ENCODE results near the gene FN3KRP.
A peak's percentile ranks its signal among the peaks of the same experiment; 100 is the strongest.

The FN3KRP gene

GRCh38 chr17:82718986-82719685 is 2.6 kb downstream of the FN3KRP start:
- H3K36me3 ChIP-seq (ENCODE audit: insufficient read depth, low read length), result peaks cover 23% of the 10 kb centered on the region
- H3K9me3 ChIP-seq (replicated peaks; ENCODE audit: low read length), result no peaks in the 10 kb centered on the region
- no peaks in the 10 kb centered on the region for H3K27me3 ChIP-seq (ENCODE audit: control insufficient read depth, insufficient read depth, low read length)

GRCh38 chr17:82720204-82720603 is 3.7 kb downstream of the FN3KRP start:
- H3K36me3 ChIP-seq (ENCODE audit: insufficient read depth, low read length), result peaks cover 23% of the 10 kb centered on the region
- H3K27me3 ChIP-seq (ENCODE audit: control insufficient read depth, insufficient read depth, low read length), result no peaks in the 10 kb centered on the region
- H3K9ac ChIP-seq (ENCODE audit: low read depth, low read length), result no peak overlapping the region
- H3K4me2 ChIP-seq (ENCODE audit: low read length), result no peak overlapping the region
- no peak overlapping the region for H3K4me3 ChIP-seq (ENCODE audit: low read length)
- H3K9me3 ChIP-seq (replicated peaks; ENCODE audit: low read length), result no peaks in the 10 kb centered on the region
- peaks cover 13% of the 10 kb centered on the region for H3K4me1 ChIP-seq (ENCODE audit: control insufficient read depth, insufficient read depth, low read length)

More at GRCh38 chr17:82718986-82719685, 2.6 kb downstream of the FN3KRP start:
- Histone ChIP-seq H3K4me1 (ENCODE audit: control insufficient read depth, insufficient read depth, low read length) (peaks cover 13% of the 10 kb centered on the region), H3K9ac (ENCODE audit: low read depth, low read length) (no peak overlapping the region), H3K4me2 (ENCODE audit: low read length) (no peak overlapping the region), H3K4me3 (ENCODE audit: low read length) (no peak overlapping the region)

GRCh38 chr17:82722341-82723013 is 6.0 kb downstream of the FN3KRP start:
- Histone ChIP-seq H3K4me2 (ENCODE audit: low read length) (no peak overlapping the region), H3K9me3 (replicated peaks; ENCODE audit: low read length) (no peaks in the 10 kb centered on the region), H3K9ac (ENCODE audit: low read depth, low read length) (no peak overlapping the region), H3K36me3 (ENCODE audit: insufficient read depth, low read length) (peaks cover 27% of the 10 kb centered on the region), H3K27me3 (ENCODE audit: control insufficient read depth, insufficient read depth, low read length) (no peaks in the 10 kb centered on the region), H3K4me1 (ENCODE audit: control insufficient read depth, insufficient read depth, low read length) (peaks cover 6% of the 10 kb centered on the region), H3K4me3 (ENCODE audit: low read length) (no peak overlapping the region)

- Histone ChIP-seq H3K4me1 (ENCODE audit: control insufficient read depth, insufficient read depth, low read length) (no peaks in the 10 kb centered on the region), H3K4me2 (ENCODE audit: low read length) (no peak overlapping the region), H3K9me3 (replicated peaks; ENCODE audit: low read length) (no peaks in the 10 kb centered on the region), H3K36me3 (ENCODE audit: insufficient read depth, low read length) (peaks cover 27% of the 10 kb centered on the region), H3K4me3 (ENCODE audit: low read length) (no peak overlapping the region), H3K27me3 (ENCODE audit: control insufficient read depth, insufficient read depth, low read length) (no peaks in the 10 kb centered on the region), H3K9ac (ENCODE audit: low read depth, low read length) (no peak overlapping the region)
Measured at GRCh38 chr17:82723169-82723807, 6.8 kb downstream of the FN3KRP start.

- no peaks in the 10 kb centered on the region for H3K9me3 ChIP-seq (replicated peaks; ENCODE audit: low read length)
- no peaks in the 10 kb centered on the region for H3K4me1 ChIP-seq (ENCODE audit: control insufficient read depth, insufficient read depth, low read length)
- no peak overlapping the region for H3K9ac ChIP-seq (ENCODE audit: low read depth, low read length)
- no peak overlapping the region for H3K4me2 ChIP-seq (ENCODE audit: low read length)
- H3K27me3 ChIP-seq (ENCODE audit: control insufficient read depth, insufficient read depth, low read length), result no peaks in the 10 kb centered on the region
- H3K36me3 ChIP-seq (ENCODE audit: insufficient read depth, low read length), result peaks cover 28% of the 10 kb centered on the region
- H3K4me3 ChIP-seq (ENCODE audit: low read length), result no peak overlapping the region
Measured at GRCh38 chr17:82726427-82726826, 9.9 kb downstream of the FN3KRP start.

GRCh38 chr17:82729479-82730260 is 13.2 kb downstream of the FN3KRP start:
- H3K4me2 ChIP-seq (ENCODE audit: low read length), result no peak overlapping the region
- no peaks in the 10 kb centered on the region for H3K27me3 ChIP-seq (ENCODE audit: control insufficient read depth, insufficient read depth, low read length)
- H3K4me1 ChIP-seq (ENCODE audit: control insufficient read depth, insufficient read depth, low read length), result no peaks in the 10 kb centered on the region
- H3K9me3 ChIP-seq (replicated peaks; ENCODE audit: low read length), result no peaks in the 10 kb centered on the region
- H3K36me3 ChIP-seq (ENCODE audit: insufficient read depth, low read length), result peaks cover 23% of the 10 kb centered on the region
- no peak overlapping the region for H3K9ac ChIP-seq (ENCODE audit: low read depth, low read length)
- H3K4me3 ChIP-seq (ENCODE audit: low read length), result no peak overlapping the region

GRCh38 chr17:82732118-82732743 is 15.7 kb downstream of the FN3KRP start:
- H3K27me3 ChIP-seq (ENCODE audit: control insufficient read depth, insufficient read depth, low read length), result no peaks in the 10 kb centered on the region
- H3K4me1 ChIP-seq (ENCODE audit: control insufficient read depth, insufficient read depth, low read length), result peaks cover 2% of the 10 kb centered on the region
- H3K4me3 ChIP-seq (ENCODE audit: low read length), result no peak overlapping the region
- H3K36me3 ChIP-seq (ENCODE audit: insufficient read depth, low read length), result peaks cover 19% of the 10 kb centered on the region
- H3K4me2 ChIP-seq (ENCODE audit: low read length), result no peak overlapping the region
- H3K9ac ChIP-seq (ENCODE audit: low read depth, low read length), result no peak overlapping the region
- no peaks in the 10 kb centered on the region for H3K9me3 ChIP-seq (replicated peaks; ENCODE audit: low read length)

GRCh38 chr17:82734987-82735866 is 18.7 kb downstream of the FN3KRP start, which contains the start of gene FN3K:
Gene FN3K, plus strand, starts transcription at chr17:82735615. Its CDS starts 22 bp downstream, at chr17:82735637.
- peak within 1 kb of the TSS; percentile 95 for H3K4me2 ChIP-seq (ENCODE audit: low read length)
- no peaks in the 10 kb centered on the region for H3K9me3 ChIP-seq (replicated peaks; ENCODE audit: low read length)
- peak within 1 kb of the TSS; percentile 68 for H3K9ac ChIP-seq (ENCODE audit: low read depth, low read length)
- H3K4me1 ChIP-seq (ENCODE audit: control insufficient read depth, insufficient read depth, low read length), result peaks cover 2% of the 10 kb centered on the region
- no peaks in the 10 kb centered on the region for H3K27me3 ChIP-seq (ENCODE audit: control insufficient read depth, insufficient read depth, low read length)
- H3K4me3 ChIP-seq (ENCODE audit: low read length), result peak within 1 kb of the TSS; percentile 79
- peaks cover 10% of the 10 kb centered on the region for H3K36me3 ChIP-seq (ENCODE audit: insufficient read depth, low read length)

GRCh38 chr17:82736511-82737185 is 20.1 kb downstream of the FN3KRP start:
- H3K27me3 ChIP-seq (ENCODE audit: control insufficient read depth, insufficient read depth, low read length), result no peaks in the 10 kb centered on the region
- H3K9me3 ChIP-seq (replicated peaks; ENCODE audit: low read length), result peaks cover 6% of the 10 kb centered on the region
- peaks cover 22% of the 10 kb centered on the region for H3K36me3 ChIP-seq (ENCODE audit: insufficient read depth, low read length)
- peaks cover 2% of the 10 kb centered on the region for H3K4me1 ChIP-seq (ENCODE audit: control insufficient read depth, insufficient read depth, low read length)
- no peak overlapping the region for H3K4me3 ChIP-seq (ENCODE audit: low read length)
- no peak overlapping the region for H3K4me2 ChIP-seq (ENCODE audit: low read length)
- no peak overlapping the region for H3K9ac ChIP-seq (ENCODE audit: low read depth, low read length)
